Measurements from ENCODE around the gene ZNF536.
"Not testable (repeated sequence)": the region's sequence is repeated elsewhere in the genome, so short reads cannot be mapped to it uniquely, and the experiment has no call there.

ZNF536 gene

GRCh38 chr19:30341611-30342201, 30.5 kb upstream of the ZNF536 start:
- no peak for DNase-seq (ENCODE audit: low read depth in 2 of 2)

- DNase-seq (ENCODE audit: low read depth in 2 of 2) = no peak
Measured at GRCh38 chr19:30342901-30343300, 29.3 kb upstream of the ZNF536 start.

DNA sequence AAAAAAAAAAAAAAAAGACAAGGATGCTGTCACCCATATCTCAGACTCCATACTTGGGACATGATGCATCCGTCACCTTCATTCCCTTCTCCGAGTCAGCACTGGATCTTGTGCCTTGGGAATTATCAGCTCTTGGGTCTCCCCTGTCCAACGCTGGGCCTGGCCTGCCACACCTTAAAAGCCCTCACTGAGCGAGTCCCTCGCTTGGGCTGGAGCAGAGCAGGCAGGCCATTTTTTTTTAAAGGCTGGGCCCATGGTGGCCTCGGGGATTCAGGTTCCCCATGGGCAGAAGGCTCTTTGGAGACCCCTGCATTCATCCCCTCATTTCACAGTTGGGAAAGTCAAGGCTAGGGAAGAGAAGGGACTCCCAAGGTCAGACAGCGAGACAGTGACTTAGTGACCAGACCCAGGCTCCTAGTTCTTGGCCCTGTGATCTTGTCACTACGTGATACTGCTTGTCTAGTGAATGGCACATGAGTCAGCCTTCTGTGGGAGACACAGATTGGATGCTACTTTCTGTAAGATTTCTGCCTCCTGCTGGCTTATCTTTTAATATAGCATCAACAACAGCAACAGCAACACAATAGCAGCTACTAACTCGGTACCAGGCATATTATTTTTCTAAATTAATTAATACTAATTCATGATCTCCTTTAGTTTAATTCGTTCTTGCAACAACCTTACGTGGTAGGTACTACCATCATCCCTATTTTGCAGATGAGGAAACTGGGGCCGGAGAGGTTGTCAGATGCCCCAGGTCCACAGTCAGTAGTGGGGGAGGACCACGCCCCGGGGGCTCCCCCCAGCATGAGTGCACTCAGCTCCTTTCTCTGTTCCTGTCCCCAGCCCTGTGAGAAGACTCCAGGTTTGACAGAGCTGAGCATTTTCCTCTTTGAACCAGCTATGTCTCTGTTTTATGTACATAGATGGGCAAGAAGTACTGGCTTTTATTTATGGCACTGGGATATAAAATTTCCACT, 27.4 kb upstream of the ZNF536 start:
- no peak for DNase-seq (ENCODE audit: low read depth in 2 of 2)

- DNase-seq (ENCODE audit: low read depth in 2 of 2) = no peak
Measured at GRCh38 chr19:30345686-30346085, 26.5 kb upstream of the ZNF536 start.

DNA sequence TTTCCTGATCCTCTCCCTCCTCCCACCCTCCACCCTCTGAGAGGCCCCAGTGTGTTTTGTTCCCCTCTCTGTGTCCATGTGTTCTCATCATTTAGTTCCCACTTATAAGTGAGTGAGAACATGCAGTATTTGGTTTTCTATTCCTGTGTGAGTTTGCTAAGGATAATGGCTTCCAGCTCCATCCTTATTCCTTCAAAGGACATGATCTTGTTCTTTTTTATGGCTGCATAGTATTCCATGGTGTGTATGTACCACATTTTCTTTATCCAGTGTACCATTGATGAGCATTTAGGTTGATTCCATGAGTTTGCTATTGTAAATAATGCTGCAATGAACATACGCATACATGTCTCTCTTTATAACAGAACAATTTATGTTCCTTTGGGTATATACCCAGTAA, 25.7 kb upstream of the ZNF536 start:
- not testable (repeated sequence) for DNase-seq (ENCODE audit: low read depth in 2 of 2)

DNA sequence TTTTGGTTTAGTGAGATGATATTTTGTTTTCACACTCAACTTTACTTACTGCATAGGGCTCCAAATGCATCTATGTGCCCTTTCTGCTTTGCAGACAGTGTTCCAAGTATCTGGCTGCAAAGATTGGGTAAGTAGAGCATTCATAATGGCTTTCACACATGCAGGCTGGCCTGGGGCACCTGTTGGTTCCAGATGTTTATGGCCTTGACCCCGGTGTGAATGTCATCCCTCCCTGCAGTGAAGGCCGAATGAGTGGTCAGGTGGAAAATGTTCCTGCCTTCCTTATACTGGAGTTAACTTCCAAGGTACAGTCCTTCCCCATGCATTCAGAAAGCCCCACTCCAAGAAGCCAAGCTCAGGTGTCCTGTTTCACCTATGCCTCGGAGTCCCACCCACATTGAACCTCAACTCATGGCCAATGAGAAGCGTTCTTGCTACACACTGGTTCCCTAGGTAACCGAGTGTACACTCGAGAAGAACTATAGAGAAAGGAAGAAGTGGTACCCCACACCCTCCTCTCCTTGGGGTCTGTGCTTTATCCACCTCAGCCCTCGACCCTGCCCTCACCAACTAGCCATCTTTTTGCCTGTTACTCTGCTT, 23.0 kb upstream of the ZNF536 start:
- no peak for DNase-seq (ENCODE audit: low read depth in 2 of 2)

- no peak for DNase-seq (ENCODE audit: low read depth in 2 of 2)
Measured at GRCh38 chr19:30350692-30351663, 21.2 kb upstream of the ZNF536 start.

- DNase-seq (ENCODE audit: low read depth in 2 of 2) = no peak
Measured at GRCh38 chr19:30351774-30352173, 20.4 kb upstream of the ZNF536 start.

GRCh38 chr19:30353394-30353945, 18.7 kb upstream of the ZNF536 start:
- DNase-seq (ENCODE audit: low read depth in 2 of 2) = no peak

DNA sequence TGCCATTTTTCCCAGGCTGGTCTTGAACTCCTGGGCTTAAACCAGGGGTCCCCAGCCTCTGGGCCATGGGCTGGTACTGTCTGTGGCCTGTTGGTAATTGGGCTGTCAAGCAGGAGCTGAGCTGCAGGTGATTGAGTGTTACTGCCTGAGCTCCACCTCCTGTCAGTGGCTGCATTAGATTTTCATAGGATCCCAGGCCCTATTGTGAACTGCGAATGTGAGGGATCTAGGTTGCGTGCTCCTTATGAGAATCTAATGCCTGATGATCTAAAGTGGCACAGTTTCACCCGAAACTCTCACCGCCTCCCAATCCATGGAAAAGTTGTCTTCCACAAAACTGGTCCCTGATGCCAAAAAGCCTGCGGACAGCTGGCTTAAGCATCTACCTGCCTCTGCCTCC, 16.6 kb upstream of the ZNF536 start:
- DNase-seq (ENCODE audit: low read depth in 2 of 2) = no peak

DNA sequence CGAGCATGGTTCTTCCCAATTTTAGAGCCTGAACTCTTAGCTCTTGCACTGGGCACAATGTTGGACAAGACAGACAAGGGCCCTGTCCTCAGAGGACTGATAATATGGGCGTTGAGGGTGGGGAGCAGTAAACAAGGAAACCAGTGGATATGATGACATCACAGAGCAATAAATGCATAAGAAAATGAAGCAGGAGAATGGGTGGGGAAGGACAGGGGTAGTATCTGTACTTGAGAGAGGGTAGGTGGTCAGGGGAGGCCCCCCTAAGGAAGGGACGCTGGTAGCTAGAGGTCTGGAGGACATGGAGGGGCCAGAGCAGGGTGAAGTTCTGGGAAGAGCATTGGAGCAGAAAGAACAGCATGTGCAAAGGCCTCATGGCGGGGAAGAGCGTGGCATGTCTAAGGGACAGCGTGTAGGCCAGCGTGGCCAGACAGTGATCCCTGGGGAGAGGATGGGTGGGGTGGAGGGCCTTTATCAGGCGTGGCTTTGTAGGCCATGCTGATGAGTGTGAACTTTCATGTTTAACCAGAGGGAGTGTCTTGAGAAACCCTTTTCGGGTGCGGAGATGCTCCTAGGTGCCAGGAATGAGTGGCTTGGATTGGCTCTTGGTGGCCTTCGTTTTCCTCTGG, 15.1 kb upstream of the ZNF536 start:
- DNase-seq (ENCODE audit: low read depth in 2 of 2) = no peak

DNA sequence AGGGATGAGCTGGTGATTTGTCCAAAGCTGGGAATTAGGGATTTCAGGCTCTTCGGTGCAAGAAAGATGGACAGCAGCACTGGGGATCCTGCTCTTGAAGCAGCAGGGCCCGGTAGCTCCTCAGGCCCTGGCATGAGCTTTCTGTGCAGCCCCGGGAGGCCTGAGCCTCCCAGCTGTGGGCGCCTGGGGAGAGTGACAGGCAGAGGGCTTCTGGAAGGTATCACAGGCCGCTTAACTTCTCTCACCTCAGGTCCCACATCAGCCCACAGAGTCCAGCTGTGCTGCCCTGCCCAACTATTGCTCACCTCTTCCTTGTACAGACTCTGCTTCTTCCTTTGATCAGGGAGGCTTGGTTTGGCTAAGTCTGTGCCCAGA, 14.6 kb upstream of the ZNF536 start:
- no peak for DNase-seq (ENCODE audit: low read depth in 2 of 2)

DNA sequence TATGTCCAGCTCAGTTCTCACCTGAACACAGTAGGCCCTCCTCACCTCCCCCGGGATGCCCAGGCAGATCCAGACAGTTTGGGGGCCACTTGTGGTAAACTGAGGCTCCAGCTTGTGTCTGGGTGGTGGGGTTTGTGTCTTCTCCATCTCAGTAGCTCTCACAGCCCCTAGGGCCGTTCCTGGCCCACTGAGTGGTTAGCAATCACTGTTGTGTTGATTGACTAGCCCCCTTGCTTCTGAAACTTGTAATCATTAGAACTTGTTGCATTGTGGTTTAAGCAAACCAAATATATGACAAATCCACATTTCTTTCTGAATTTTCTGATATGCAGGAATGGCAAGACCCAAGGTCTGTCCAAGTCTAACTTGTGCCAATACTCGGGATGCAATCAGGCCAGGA, 13.9 kb upstream of the ZNF536 start:
- no peak for DNase-seq (ENCODE audit: low read depth in 2 of 2)

GRCh38 chr19:30358821-30359580, 13.2 kb upstream of the ZNF536 start:
- no peak for DNase-seq (ENCODE audit: low read depth in 2 of 2)

GRCh38 chr19:30359936-30360335, 12.2 kb upstream of the ZNF536 start:
- DNase-seq (ENCODE audit: low read depth in 2 of 2) = no peak

DNA sequence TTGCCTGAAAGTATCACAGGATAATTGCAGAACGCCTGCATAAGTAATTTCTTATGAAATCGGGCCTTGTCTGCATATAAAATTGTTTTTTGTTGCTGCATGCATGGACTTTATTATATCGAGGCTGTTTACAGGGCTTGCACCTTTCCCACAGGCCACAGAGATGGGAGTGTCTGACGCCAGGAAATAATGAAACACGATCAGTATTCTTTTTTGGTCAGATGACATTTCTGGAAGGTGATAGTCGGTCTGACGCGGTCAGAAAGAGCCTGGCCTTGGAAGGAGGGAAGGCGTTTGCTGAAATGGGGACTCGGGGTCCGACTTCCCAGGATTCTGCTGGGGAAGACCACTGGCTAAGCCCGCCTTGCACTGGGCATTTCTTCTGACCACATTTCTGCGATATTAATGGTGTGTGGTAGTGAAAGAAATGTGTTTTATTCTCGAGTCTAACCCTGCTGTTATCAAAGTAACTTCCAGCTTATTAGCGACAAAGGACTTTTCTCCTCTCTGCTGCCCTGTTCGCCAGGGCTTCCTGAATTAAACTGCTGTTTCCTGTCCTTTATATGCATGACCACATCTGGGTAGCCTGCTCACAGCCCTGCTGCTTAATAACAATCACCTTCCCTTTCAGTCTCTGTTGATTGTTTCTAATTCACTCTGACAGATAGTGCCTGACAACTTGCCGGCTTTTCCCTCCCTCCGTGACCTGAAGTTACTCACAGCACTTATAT, 11.6 kb upstream of the ZNF536 start:
- no peak for DNase-seq (ENCODE audit: low read depth in 2 of 2)

DNA sequence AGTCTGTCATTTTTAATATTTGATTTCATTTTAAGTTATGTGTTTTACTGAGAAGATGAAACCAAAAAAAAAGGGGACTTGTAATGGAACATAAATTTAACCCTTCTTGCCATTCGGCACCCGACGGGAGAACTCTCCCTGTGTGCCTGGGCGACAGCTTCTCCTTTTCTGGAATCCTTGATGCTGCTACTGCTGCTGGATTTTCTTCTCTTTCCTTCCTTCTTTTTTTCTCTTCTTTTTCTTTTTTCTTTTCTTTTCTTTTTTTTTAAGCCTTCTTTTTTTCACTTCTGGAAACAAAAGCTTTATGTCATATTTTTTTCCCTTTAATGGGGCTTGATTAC, 11.1 kb upstream of the ZNF536 start:
- DNase-seq (ENCODE audit: low read depth in 2 of 2) = no peak

DNA sequence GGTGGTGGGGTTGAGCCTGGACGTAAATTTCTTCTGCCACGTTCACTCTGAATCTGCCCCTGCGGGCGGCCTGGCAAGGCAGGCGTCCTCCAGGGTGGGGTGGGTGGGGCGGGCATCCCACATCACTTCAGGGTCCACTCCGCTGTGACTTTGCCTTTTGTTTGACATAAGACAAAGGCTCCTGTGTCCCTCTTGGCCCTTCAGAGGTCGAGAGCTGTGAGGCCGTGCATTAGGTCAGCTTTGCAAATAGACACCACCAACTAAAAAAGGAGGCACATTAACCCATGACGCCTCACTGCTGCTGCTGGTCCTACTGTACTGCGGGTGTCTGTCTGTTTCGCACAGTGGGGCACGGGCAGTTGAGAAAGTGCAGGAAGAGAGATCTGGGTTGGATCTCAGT, 10.5 kb upstream of the ZNF536 start:
- no peak for DNase-seq (ENCODE audit: low read depth in 2 of 2)

- no peak for DNase-seq (ENCODE audit: low read depth in 2 of 2)
Measured at GRCh38 chr19:30362156-30362754, 9.9 kb upstream of the ZNF536 start.

Measured in stimulated activated CD4-positive, alpha-beta T cell treated with anti-CD3 and anti-CD28 coated beads, Interleukin-12 subunit alpha, Interleukin-12 subunit beta, amount 100 ng/mL, for 24 hours (primary cell).